ENCODE results near the gene IPCEF1.
A peak's percentile ranks its signal among the peaks of the same experiment; 100 is the strongest.
"Not testable (repeated sequence)": the region's sequence is repeated elsewhere in the genome, so short reads cannot be mapped to it uniquely, and the experiment has no call there.

IPCEF1 gene

DNA sequence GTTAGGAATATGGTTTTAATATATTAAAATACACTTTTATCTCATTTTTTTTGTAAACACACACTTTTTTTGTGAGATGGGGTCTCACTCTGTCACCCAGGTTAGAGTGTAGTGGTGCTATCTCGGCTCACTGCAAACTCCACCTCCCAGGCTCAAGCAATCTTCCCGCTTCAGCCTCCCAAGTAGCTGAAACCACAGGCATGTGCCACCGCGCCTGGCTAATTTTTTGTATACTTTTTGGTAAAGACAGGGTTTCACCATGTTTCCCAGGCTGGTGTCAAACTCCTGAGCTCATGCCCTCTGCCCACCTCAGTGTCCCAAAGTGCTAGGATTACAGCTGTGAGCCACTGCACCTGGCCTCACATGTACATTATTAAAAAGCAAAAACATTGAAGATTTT, 10.8 kb downstream of the IPCEF1 start:
- no peak overlapping the region for H3K4me3 ChIP-seq (ENCODE audit: low read depth, low read length)
- TF ChIP-seq, protein P1, sequence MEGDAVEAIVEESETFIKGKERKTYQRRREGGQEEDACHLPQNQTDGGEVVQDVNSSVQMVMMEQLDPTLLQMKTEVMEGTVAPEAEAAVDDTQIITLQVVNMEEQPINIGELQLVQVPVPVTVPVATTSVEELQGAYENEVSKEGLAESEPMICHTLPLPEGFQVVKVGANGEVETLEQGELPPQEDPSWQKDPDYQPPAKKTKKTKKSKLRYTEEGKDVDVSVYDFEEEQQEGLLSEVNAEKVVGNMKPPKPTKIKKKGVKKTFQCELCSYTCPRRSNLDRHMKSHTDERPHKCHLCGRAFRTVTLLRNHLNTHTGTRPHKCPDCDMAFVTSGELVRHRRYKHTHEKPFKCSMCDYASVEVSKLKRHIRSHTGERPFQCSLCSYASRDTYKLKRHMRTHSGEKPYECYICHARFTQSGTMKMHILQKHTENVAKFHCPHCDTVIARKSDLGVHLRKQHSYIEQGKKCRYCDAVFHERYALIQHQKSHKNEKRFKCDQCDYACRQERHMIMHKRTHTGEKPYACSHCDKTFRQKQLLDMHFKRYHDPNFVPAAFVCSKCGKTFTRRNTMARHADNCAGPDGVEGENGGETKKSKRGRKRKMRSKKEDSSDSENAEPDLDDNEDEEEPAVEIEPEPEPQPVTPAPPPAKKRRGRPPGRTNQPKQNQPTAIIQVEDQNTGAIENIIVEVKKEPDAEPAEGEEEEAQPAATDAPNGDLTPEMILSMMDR (IDR thresholded peaks at IDR 0.05; ENCODE audit: low read depth, low read length) = no peak
- no peak for TF ChIP-seq MYC (IDR thresholded peaks at IDR 0.05; ENCODE audit: low read depth, low read length)
- TF ChIP-seq, protein P2, sequence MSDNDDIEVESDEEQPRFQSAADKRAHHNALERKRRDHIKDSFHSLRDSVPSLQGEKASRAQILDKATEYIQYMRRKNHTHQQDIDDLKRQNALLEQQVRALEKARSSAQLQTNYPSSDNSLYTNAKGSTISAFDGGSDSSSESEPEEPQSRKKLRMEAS (IDR thresholded peaks at IDR 0.05; ENCODE audit: low read depth, low read length) = no peak
- TF ChIP-seq POLR2A (IDR thresholded peaks at IDR 0.05; ENCODE audit: extremely low read depth, insufficient read length) = no peak
- DNase-seq (ENCODE audit: low read depth) = no peak

DNA sequence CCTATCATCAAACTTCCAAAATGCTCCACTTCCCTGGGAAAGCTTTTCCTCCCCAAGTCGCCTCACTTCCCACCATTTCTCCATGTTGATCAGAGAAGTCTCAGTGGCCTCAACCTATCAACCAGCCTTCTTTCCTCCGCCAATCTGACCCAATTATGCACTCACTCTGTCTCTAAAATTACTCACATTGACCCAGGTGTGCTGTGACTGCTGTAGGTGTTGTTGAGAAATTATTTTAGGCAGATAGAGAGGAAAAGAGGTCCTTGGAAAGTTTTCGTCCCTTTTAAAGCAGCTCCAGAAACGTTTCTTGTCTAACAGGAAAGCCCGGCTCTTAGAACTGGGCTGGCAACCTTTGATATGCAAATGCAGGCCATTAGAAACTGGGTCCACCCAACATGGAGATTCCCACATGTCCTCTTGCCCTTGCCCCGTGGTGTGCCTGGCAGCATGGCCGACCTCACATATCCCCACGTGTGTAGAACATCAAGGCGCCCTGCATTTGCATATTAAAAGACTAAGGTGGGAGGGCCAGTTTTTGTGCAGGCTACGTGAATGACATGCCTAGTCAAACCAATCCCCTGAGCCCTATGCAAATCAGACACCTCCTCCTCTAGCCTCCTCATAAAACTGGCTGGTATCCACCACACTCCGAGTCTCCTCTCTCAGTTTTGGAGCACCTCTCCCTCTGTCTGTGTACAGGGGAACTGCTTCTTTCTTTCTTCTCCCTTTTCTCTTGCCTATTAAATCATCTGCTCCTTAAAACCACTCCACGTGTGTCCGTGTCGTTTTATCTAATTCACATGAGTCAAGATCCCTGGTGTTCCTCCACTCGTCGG, 12.9 kb downstream of the IPCEF1 start:
- no peak overlapping the region for H3K4me3 ChIP-seq (ENCODE audit: low read depth, low read length)
- TF ChIP-seq POLR2A (IDR thresholded peaks at IDR 0.05; ENCODE audit: extremely low read depth, insufficient read length) = no peak
- no peak for TF ChIP-seq MYC (IDR thresholded peaks at IDR 0.05; ENCODE audit: low read depth, low read length)
- TF ChIP-seq, protein P2 (IDR thresholded peaks at IDR 0.05; ENCODE audit: low read depth, low read length) = no peak
- TF ChIP-seq, protein P1 (IDR thresholded peaks at IDR 0.05; ENCODE audit: low read depth, low read length) = no peak
- DNase-seq (ENCODE audit: low read depth) = peak; percentile 35

DNA sequence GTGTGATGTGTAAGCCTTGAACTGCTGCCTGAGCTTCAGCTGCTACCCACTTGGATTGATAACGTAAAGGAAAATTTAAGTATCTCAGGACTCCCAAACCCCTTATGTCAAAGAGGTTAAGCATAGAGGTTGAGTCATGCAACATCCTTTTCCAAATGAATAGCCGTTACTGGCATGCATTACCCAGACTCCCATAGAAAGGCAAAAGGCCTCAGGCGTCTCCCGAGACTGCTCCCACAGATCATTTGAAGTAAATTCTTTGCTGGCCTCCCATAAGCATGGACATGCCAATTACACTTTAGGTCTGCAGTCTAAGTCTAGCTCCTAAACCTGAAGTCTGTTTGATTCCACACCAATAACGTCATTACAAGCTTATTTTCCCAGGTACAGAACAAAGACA, 14.7 kb downstream of the IPCEF1 start:
- no peak for DNase-seq (ENCODE audit: low read depth)

DNA sequence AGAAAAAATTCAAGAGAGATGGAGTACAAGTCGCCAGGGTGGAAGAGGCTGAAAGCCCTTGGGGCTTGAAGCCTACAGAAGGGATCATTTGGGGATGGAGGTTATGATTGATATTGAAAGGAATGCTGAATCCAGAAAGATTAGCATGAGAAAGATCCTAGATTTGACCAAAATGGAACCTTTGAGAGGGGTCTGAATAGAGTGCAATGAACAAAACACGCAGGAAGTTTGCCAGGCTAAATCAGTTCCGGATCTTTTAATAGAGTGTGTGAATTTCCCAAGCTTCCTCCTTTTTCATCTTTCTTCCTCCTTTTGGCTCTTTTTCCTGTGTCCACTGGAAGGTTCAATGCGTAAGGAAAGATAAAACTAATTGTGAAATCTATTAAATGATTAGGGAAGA, 15.3 kb downstream of the IPCEF1 start:
- TF ChIP-seq, protein P2 (IDR thresholded peaks at IDR 0.05; ENCODE audit: low read depth, low read length) = no peak
- TF ChIP-seq MYC (IDR thresholded peaks at IDR 0.05; ENCODE audit: low read depth, low read length) = no peak
- TF ChIP-seq POLR2A (IDR thresholded peaks at IDR 0.05; ENCODE audit: extremely low read depth, insufficient read length) = no peak
- TF ChIP-seq, protein P1 (IDR thresholded peaks at IDR 0.05; ENCODE audit: low read depth, low read length) = no peak
- DNase-seq (ENCODE audit: low read depth) = no peak
- no peak overlapping the region for H3K4me3 ChIP-seq (ENCODE audit: low read depth, low read length)

More for the DNA sequence above, 14.7 kb downstream of the IPCEF1 start:
- TF ChIP-seq, protein P1 (IDR thresholded peaks at IDR 0.05; ENCODE audit: low read depth, low read length) = no peak
- no peak for TF ChIP-seq POLR2A (IDR thresholded peaks at IDR 0.05; ENCODE audit: extremely low read depth, insufficient read length)
- TF ChIP-seq, protein P2 (IDR thresholded peaks at IDR 0.05; ENCODE audit: low read depth, low read length) = no peak
- TF ChIP-seq MYC (IDR thresholded peaks at IDR 0.05; ENCODE audit: low read depth, low read length) = no peak
- no peak overlapping the region for H3K4me3 ChIP-seq (ENCODE audit: low read depth, low read length)

DNA sequence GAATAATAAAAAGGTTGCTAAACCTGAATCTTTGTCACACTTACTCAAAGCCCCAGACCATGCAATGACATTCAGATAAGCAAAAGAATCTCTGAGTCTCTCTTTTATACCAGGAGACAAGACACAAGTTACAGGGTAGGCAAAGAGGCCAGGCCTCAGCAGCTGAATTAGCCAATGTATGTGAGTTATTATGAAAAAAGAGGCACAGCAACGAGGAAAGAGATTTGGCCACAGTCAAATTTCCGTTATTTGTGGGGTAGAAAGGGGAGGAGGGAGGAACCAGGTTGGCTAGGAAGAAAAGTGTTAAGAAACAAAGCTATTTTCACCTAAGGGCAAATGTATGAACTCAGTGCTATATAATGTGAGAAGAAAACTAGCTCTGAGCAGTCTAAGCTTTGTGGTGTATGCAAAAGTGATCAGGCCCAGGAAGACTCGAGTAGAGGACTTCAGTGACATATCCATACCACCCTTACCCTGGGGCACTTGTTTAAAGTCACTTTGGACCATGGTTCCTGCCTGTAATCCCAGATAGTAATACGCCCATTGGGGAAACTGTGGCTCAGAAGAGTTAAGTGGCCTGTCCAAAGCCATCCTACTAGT, 19.1 kb downstream of the IPCEF1 start:
- DNase-seq (ENCODE audit: low read depth) = no peak
- TF ChIP-seq, protein P1 (IDR thresholded peaks at IDR 0.05; ENCODE audit: low read depth, low read length) = no peak
- TF ChIP-seq MYC (IDR thresholded peaks at IDR 0.05; ENCODE audit: low read depth, low read length) = no peak
- TF ChIP-seq POLR2A (IDR thresholded peaks at IDR 0.05; ENCODE audit: extremely low read depth, insufficient read length) = no peak
- TF ChIP-seq, protein P2 (IDR thresholded peaks at IDR 0.05; ENCODE audit: low read depth, low read length) = no peak
- H3K4me3 ChIP-seq (ENCODE audit: low read depth, low read length) = no peak overlapping the region

DNA sequence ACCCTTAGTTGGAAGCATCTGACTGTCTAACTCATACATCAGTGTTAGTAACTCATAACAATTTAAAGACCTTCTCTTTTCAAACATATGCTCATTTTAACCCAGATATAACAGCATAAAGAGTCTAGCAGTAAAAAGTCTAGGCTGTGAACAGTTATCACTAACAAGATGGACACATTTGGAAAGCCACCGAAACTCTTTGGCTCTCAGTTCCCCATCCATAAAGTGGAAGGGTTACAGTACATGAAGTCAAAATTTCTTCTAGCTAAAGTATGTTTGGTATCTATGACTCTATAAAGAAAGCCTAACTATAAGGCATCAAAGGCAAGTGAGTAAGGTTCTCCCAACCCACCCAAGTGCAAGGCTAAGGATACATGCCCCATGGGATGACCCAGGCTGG, 22.5 kb downstream of the IPCEF1 start:
- not testable (repeated sequence) for H3K4me3 ChIP-seq (ENCODE audit: low read depth, low read length); DNase-seq (ENCODE audit: low read depth)

All from NB4 (cell line).